Measurements from ENCODE around the gene DCHS1. TPM values are rescaled to one million over a fixed set of nuclear protein-coding genes. Genes with fewer than 3 reads are reported as not detected.

The DCHS1 gene
- total RNA-seq, 4 donors from 2014 or later = 12.6 to 27.8 (median 20.1) TPM

DNA sequence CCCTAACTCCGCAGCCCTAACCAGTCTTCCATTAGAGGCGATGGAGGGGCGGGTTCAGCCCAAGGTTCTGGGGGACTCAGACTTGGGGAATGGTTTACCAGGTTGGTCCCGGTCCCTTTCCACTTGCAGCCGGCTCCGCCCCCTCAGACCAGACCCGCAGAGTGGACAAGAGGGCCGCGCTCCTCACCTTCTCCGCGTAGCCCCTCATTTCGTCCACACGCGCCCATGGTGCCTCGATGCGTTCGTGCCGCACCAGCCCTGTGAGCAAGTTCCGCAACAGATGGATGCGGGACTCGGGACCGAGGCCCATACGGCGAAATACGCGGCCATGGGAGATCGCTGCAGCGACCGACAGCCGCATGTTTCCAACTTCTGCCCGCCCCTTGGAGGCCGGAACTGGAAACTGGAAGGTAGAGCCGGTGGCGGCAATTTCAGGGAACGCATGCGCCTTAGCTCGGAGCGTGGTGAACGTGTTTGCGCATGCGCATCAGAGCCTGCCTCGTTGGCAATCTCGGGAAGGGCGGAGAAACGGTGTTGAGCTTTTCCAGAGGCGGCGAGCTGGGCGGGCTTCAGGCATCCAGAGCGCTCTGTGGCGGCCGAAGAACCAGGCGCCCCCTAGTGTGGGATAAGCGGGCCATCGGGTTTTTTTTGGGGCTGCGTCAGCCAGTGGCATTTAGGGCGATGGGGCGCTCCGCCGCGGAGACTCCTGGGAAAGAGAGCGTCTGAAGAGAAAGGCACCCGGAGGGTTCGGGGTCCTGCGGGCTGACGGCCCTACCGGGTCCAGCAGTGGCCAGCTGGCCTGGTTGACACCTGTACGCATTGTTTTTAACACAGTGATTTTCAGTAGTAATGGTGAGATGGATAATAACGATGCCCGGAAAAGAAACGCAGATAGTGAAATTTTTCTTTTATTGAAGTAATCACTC, 27.6 kb upstream of the DCHS1 start, which contains the start of gene MRPL17:
TSS of gene MRPL17 (minus strand) at position 405 of the 926 bp plus-strand sequence. CDS start at position 361, 44 bp downstream.
- Histone ChIP-seq H3K27ac (peak within 1 kb of the TSS; percentile 91 to 99 (median 94)), H3K9me3 (no peaks in the 10 kb centered on the region), H3K4me3 (peak within 1 kb of the TSS; percentile 69 to 89 (median 71)), H3K4me1 (peaks cover 0 to 30% (median 16%) of the 10 kb centered on the region in 4 donors), H3K36me3 (peaks cover 0 to 29% (median 0%) of the 10 kb centered on the region in 3 donors), H3K27me3 (no peaks in the 10 kb centered on the region)
- peak; percentile 95 to 96 for DNase-seq (ENCODE audit: low spot score in 2 of 2)
- TF ChIP-seq CTCF (IDR thresholded peaks at IDR 0.05) (peak; percentile 80 to 97 (median 96)), EP300 (IDR thresholded peaks at IDR 0.05) (peak; percentile 89 to 94), POLR2A (IDR thresholded peaks at IDR 0.05) (peak; percentile 52 to 77)
- WGBS, 2 donors = 0 to 1% methylated on average over 57 to 61 of the region's 70 CpGs

GRCh38 chr11:6682591-6682935, 27.0 kb upstream of the DCHS1 start:
- TF ChIP-seq EP300 (IDR thresholded peaks at IDR 0.05) = no peak
- no peak for TF ChIP-seq CTCF (IDR thresholded peaks at IDR 0.05)
- TF ChIP-seq POLR2A (IDR thresholded peaks at IDR 0.05) = no peak

GRCh38 chr11:6681949-6682348, 26.3 kb upstream of the DCHS1 start:
- H3K36me3 ChIP-seq = peaks cover 0 to 29% (median 0%) of the 10 kb centered on the region in 3 donors
- DNase-seq (ENCODE audit: low spot score in 2 of 2) = no peak
- TF ChIP-seq CTCF (IDR thresholded peaks at IDR 0.05) (no peak), POLR2A (IDR thresholded peaks at IDR 0.05) (no peak), EP300 (IDR thresholded peaks at IDR 0.05) (no peak)
- peak overlapping the region; percentile 69 to 89 (median 71) for H3K4me3 ChIP-seq
- peak overlapping the region in 1 of 4 donors; percentile 24 for H3K27ac ChIP-seq
- H3K9me3 ChIP-seq = no peaks in the 10 kb centered on the region
- H3K4me1 ChIP-seq = peaks cover 0 to 30% (median 16%) of the 10 kb centered on the region in 4 donors
- WGBS, 2 donors = 20 to 22% methylated on average over 5 of the region's 5 CpGs
- no peaks in the 10 kb centered on the region for H3K27me3 ChIP-seq

More at GRCh38 chr11:6682591-6682935, 27.0 kb upstream of the DCHS1 start:
- WGBS, 2 donors = 0 to 2% methylated on average over 10 of the region's 10 CpGs
- Histone ChIP-seq H3K9me3 (no peaks in the 10 kb centered on the region), H3K27me3 (no peaks in the 10 kb centered on the region), H3K4me1 (peaks cover 0 to 30% (median 16%) of the 10 kb centered on the region in 4 donors), H3K4me3 (peak overlapping the region; percentile 69 to 89 (median 71)), H3K27ac (peak overlapping the region; percentile 56 to 95 (median 80)), H3K36me3 (peaks cover 0 to 29% (median 0%) of the 10 kb centered on the region in 3 donors)
- DNase-seq (ENCODE audit: low spot score in 2 of 2) = peak in 1 of 2 donors; percentile 14

DNA sequence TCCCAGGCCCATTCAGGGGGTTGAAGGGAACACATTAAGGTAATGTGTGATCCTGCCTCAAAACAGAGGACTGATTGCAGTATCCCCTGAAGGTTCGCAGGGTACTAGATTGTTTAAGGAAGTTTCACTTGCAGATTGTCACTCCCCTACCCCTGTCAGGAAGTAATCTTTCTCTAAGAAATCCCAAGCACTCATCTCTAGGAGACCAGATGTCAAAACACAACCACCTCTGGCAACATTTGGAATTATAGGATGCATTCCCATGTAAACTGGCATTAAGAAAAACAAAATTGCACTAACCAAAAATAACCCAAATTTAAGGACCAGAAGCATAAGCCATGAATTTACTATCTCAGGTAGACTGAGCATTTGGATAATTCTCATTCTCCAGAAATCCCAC, 25.9 kb upstream of the DCHS1 start:
- H3K36me3 ChIP-seq = peaks cover 0 to 29% (median 0%) of the 10 kb centered on the region in 3 donors
- no peaks in the 10 kb centered on the region for H3K9me3 ChIP-seq
- WGBS, 2 donors = 82 to 92% methylated on average over 1 of the region's 1 CpG
- peaks cover 0 to 30% (median 16%) of the 10 kb centered on the region in 4 donors for H3K4me1 ChIP-seq
- no peak overlapping the region for H3K27ac ChIP-seq
- TF ChIP-seq POLR2A (IDR thresholded peaks at IDR 0.05) (no peak), CTCF (IDR thresholded peaks at IDR 0.05) (no peak), EP300 (IDR thresholded peaks at IDR 0.05) (no peak)
- H3K27me3 ChIP-seq = no peaks in the 10 kb centered on the region
- DNase-seq (ENCODE audit: low spot score in 2 of 2) = no peak
- peak overlapping the region in 1 of 4 donors; percentile 72 for H3K4me3 ChIP-seq

DNA sequence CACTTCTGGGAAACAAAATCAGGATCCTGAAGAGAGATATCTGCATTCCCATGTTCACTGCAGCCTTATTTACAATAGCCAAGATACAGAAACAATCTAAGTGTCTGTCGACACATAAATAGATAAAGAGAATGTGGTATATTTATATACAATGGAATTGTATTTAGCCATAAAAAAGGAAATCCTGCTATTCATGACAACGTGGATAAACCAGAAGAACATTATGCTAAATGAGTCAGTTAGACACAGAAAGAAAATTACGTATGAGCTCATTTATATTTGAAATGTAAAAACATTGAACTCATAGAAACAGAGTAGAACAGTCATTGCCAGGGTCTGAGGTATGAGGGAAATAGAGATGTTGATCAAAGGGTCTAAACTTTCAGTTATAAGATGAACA, 21.4 kb upstream of the DCHS1 start:
- no peak for TF ChIP-seq POLR2A (IDR thresholded peaks at IDR 0.05)
- TF ChIP-seq CTCF (IDR thresholded peaks at IDR 0.05) = no peak
- TF ChIP-seq EP300 (IDR thresholded peaks at IDR 0.05) = no peak
- H3K27me3 ChIP-seq = no peaks in the 10 kb centered on the region
- WGBS, 2 donors = 68 to 80% methylated on average over 3 of the region's 3 CpGs
- H3K27ac ChIP-seq = no peak overlapping the region
- H3K4me3 ChIP-seq = no peak overlapping the region
- peaks cover 0 to 17% (median 10%) of the 10 kb centered on the region in 4 donors for H3K4me1 ChIP-seq
- no peak for DNase-seq (ENCODE audit: low spot score in 2 of 2)
- H3K9me3 ChIP-seq = no peaks in the 10 kb centered on the region
- H3K36me3 ChIP-seq = peaks cover 0 to 29% (median 0%) of the 10 kb centered on the region in 3 donors

Data from tibial nerve (tissue), 4 donors.